ELF-1 (cell line): Measurements from ENCODE around the gene CTAG1A.
"Not testable (repeated sequence)": the region's sequence is repeated elsewhere in the genome, so short reads cannot be mapped to it uniquely, and the experiment has no call there.

Experiments used
- DNase-seq: peaks from one replicate; pipeline ENCODE4 v3.0.0-alpha.2; 2016; ENCODE audit warnings: low read depth, low spot score

Gene CTAG1A

DNA sequence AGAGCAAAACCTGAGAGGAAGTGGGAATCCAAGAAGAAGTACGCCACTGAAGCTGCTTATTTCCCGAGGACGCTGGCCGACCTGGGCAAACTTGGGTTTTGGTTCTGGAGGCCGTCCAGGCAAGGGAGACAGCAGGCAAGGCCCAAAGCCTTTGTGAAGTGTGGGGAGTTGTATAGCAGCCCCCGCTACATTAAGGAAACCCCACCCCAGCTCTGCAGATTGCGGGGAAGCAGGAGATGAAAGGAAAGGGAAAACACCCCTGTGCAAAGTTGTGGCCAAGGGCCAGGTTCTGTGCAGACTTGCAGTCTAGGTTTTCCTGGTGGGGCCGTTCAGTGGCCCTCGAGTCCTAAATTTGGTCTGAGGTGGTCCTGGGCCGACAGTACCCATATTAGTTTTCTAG lies 11.9 kb upstream of the CTAG1A start:
- not testable (repeated sequence) for DNase-seq

DNA sequence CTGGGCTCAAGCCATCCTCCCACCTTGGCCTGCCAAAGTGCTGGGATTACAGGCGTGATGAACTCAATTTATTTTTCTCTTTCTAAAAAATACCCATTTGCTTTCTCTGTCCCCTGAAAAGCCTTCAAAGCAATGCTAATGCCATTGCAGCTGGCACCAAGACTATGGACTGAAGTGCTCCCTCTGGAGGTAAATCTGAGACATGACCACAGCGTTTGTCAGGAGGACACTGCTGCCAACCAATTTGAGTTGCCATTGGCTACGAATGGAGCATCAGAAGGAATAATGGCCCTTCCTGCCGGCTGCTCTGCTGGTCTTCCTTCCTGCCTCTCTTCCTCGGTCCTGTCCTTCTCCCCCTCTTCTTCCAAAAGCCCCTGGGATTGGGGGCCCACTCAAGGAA lies 9.9 kb upstream of the CTAG1A start:
- not testable (repeated sequence) for DNase-seq

DNA sequence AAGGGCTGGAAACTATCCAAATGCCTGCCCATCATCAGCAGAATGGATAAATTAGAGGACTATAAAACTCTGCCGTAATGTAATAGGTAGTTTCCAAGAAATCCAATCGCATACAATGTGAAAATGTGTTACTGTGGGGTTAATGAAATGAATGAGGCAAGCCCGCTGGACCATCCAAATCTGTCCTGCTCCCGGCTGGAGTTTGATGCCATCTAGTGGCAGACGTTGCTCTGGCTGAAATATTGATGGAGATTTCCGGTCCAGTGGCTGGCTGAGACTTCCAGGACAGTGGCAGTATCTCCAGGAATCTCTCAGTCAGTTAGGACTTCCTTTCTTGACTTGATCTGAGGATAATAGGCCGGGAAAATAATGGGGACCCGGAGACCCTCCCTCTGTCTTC lies 1.9 kb upstream of the CTAG1A start:
- DNase-seq, result not testable (repeated sequence)

DNA sequence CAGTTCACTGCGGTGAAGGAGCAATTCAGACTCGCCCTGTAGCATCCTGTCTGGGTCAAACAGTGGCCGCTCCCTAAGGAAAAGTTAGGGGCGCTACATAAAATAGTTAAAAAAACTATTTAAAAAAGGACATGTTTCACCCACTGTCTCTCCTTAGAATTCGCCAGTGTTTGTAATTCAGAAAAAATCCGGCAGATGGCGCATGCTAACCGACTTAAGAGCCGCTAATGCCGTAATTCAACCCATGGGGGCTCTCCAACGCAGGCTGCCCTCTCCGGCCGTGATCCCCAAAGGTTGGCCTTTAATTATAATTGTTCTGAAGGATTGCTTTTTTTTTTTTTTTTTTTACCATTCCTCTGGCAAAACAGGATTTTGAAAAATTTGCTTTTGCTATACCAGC lies 5.5 kb downstream of the CTAG1A start:
- not testable (repeated sequence) for DNase-seq

DNA sequence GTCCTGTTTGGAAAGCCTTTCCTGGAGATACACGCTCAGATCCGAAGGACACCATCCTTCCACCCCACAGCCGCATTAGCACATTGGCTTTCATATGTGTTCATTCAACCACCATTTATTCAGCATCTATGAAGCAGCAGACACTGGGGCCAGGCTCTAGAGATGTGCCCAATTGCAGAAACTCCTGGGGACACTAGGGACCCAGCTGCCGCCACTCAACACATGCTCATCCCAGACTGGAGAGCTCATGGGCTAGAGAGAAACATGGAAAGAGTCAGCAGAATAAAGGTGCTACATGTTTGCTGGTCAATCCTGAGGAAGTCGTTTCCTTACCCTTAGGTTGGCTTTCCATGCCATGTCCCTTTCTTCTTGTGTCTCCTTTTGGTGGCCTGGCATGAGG lies 7.6 kb downstream of the CTAG1A start:
- DNase-seq, result no peak

DNA sequence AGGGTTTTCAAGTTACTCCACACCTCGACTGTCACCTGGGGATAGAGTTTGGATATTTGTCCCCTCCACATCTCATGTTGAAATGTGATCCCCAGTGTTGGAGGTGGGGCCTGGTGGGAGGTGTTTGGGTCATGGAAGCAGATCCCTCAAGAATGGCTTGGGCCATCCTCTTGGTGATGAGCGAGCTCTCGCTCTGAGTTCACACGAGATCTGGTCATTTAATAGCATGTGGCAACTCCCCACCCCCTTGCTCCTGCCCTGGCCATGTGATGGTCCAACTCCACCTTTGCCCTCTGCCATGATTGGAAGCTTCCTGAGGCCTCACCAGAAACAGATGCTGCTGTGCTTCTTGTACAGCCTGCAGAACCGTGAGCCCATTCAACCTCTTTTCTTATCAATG lies 8.3 kb downstream of the CTAG1A start:
- no peak for DNase-seq

DNA sequence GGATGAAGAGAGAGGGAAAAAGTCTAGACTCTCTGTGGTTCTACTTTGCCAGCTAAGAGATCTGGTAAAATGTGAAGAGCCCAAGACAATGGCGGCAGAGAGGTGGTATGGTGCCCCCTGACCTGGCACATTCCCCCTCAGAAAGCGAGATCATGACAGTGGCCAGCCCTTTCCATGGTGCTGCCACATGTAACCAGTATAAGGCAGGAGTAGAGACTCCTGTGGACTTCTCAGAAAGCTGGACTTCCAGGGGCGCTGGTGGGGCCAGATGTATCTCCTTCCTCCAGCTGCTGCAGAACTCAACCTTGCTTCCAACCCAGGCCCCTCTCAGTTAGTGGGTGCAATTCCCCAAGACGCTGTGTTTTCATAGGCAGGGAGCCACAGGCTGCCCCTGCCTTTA lies 9.6 kb downstream of the CTAG1A start:
- no peak for DNase-seq

DNA sequence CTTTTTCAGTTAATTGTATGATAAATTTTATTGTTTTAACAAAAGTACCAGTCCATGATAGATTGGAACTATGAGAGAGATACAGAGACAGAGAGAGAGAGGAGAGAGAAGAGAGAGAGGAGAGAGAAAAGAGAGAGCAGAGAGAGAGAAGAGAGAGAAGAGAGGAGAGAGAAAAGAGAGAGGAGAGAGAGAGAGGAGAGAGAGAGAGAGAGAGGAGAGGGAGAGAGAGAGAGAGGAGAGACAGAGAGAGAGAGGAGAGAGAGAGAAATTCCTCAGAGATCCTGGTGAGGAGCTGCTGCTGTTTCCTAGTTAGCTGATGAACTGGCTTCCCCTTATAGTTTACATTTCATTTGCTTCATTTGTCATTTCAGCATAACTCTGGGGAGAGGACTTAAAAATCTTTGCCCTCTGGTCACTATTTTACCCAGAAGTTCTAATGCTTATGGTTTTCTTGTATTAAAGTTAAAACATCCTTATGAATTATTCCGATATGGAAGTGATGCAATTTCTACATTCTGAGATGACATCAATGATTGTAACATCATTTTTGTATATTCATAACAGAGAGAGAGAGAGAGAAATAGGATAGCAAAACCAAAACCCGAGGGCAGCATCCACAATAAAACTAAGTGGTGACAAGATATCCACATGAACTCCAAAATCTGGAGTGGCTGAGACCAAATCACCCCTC lies 10.8 kb downstream of the CTAG1A start:
- no peak for DNase-seq

DNA sequence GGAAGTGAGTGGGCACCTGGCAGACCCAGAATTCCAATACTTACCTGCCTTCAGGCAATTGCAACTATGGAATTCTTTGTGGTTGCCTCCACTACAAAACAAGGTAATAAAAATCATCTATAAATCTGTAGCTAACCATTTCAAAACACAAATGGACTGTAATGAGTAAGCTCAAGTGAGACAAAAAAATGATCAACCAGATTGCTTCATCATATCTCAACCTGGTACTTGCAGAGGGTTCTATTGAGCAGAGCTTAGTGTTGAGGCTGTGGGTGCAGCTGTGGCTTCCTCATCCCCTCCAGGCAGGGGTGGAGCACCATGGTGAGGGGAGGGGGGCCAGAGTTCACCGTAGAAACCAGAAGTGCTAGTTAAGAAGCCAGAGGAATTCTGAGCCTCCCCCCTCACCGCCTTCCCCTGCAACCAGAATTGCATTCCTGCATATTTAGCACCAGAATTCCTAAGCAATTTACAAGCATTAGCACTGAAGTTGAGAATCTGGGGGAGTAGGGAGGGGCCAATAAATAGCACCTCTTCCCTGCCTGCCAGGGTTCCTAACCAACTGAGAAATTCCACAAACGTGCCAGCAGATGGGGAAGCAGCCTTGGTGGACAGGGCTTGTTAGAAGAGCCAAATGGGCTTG lies 11.5 kb downstream of the CTAG1A start:
- peak; percentile 99 for DNase-seq

DNA sequence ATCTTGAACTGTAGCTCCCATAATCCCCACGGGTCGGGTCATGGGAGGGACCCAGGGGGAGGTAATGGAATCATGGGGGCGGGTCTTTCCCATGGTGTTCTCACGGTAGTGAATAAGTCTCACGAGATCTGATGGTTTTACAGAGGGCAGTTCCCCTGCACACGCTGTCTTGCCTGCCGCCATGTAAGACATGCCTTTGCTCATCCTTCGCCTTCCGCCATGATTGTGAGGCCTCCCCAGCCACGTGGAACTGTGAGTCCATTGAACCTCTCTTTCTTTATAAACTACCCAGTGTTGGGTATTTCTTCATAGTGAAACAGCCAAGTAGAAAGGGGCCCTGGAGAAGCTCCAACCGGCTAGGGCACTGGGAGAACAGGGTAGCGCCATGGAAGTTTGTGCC lies 12.3 kb downstream of the CTAG1A start:
- DNase-seq, result no peak

DNA sequence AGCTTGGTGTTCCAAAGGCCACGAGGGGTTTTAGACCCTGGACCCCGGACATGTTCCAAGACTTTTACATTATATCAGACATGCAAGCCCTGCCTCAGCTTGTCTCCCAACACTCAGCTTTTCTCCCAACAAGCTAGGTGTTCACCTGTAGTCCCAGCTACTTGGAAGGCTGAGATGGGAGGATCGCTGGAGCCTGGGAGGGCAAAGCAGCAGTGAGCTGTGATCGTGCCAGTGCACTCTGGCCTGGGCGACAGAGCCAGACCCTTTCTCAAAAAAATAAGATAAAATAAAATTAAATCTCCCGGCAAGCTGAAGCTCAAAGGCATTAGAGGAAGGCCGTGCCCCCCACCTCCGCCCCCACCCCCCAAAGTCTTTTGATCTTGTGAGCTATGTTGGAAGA lies 13.7 kb downstream of the CTAG1A start:
- no peak for DNase-seq

DNA sequence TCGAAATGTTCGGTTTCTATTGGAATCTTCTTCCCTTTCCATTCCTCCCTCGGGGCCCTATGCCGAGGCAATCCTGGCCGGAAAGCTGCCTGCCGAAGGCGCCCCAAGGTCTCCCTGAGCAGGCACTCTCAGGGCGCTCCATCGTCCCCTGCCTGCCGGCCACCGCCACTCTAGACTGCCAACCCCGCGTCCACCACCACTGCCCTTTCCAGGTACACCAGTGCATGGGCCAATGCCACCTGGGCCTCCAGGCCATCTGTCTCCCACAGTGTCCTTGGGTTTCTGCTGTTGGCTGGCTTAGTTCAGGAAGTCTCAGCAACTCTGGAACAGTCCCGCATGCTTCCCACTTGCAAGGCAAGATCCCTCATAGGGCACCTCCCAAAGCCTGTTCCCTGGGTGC lies 14.6 kb downstream of the CTAG1A start:
- DNase-seq, result no peak

DNA sequence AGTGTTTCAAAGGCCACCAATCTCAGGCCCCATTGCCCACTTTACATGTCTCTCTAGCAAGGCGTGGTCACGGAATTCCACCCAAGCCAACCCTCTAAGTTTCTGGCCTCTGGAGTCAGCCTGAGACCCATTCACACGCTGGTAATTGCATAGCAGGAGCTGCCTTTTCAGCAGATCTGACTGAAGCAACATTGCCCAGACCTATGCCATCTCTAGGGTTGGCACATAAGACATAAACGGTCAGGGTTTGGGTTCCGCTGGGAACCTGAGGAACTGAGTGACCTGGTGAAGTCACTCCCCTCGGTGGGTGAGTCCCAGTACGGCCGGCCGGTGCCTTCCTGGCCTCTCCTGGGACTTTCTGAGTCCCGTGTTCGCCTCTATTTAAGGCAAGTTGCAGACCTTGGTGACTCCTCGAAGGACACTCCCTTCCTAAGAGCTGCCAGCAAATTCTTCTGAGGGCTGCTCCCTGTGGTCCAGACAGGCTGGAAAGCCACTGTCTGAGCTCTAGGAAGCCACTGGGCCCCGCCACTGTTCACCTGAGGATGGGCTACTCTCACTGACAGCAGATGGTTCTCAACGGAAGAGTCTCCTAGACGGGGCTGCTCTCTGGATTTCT lies 15.9 kb downstream of the CTAG1A start:
- DNase-seq, result peak; percentile 10

DNA sequence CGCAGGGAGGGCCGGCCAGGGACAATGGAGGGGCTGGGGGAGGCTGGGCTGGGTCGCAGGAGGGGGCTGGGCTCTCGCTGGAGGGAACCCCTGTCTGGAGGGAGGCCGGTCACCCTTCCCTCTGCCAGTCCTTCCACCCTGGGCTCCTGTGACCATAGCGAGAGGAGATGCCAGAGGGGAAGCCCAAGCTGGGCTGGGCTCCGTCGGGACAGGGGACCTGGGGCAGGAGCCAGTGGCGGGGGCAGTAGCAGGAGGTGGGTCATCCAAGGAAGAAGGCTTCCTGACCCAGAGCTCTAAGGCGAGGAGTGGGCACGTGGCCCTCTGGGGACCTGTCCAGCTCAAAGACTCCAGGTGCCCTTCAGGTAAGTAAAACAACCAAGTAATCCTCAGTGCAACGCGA lies 17.3 kb downstream of the CTAG1A start:
- DNase-seq, result no peak

DNA sequence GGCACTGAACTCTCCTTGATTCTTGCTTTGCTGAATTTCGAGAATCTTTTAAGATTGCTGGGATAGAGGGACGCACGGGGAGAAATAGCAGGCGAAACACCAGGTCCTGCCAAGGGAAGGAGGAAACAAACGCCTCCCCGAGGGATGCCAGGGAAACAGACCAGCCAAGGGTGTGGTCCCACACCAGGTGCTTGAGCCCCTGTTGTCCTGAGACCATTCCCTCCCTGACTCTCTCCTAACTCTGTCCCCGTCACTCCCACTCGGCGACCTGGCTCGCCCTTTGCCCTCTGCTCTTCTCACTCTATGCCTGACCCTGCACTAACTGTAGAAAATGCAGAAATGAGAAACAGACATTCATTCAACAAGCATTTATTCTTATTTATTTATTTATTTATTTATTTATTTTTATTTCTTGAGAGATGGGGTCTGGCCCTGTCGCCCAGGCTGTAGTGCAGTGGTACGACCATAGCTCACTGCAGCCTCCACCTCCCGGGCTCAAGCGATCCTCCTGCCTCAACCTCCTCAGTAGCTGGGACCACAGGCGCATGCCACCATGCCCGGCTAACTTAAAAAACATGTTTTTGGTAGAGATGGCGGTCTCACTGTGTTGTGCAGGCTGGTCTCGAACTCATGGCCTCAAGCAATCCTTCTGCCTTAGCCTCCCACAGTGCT lies 18.0 kb downstream of the CTAG1A start:
- no peak for DNase-seq

DNA sequence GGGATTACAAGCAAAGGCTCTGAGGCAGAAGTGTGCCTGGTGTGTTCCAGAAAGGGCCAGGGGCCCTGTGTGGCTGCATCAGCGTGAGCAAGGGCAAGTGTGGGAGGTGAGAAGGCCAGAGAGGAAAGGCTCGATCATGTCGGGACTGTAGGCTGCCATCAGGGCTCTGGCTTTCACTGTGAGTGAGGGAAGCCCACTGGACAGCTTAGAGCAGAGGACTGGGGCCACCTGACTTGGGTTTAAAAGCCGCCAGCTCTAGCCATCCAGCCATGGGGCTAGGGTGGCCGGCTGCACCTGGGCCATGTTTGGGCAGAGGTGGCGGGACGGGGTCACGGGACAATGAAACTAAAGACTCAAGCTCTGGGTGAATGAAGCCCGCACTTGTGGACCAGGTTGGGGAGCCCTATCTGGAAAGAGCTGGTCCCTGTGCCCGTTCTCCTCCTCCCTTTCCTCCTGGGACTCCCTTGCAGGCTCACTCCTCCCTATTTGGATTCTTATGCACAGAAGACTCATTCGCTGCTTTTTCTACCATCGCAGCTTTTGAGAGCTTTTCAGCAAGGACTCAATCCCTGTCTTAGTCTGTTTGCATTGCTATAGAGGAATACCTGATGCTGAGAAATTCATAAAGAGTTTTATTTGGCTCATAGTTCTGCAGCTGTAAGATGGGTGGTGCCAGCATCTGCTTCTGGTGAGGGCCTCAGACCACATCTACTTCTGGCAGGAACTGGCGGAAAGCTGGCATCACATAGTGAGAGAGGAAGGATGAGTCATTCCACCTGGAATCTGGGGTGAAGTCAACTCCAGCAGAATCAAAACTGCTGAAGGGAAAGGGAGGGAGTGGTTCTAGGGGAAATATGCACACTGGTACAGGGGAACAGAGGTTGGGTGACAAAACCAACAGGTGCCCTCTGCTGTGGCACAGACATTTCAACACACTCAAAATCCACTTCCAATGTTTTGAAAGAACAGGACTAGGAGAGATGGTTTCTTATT lies 18.8 kb downstream of the CTAG1A start:
- no peak for DNase-seq

DNA sequence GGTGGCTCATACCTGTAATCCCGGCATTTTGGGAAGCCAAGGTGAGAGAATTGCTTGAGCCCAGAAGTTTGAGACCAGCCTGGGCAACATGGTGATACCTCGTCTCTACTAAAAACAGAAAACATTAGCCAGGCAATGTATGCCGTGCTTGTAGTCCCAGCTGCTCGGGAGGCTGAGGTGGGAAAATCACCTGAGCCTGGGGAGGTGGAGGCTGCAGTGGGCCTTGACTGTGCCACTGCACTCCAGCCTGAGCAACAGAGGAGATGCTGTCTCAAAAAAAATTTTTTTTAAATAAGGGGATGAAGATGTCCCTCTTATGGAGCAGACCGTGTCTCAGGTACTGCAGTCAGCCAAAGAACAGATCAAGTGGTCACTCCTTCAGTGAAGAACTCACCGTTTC lies 20.6 kb downstream of the CTAG1A start:
- DNase-seq, result no peak

DNA sequence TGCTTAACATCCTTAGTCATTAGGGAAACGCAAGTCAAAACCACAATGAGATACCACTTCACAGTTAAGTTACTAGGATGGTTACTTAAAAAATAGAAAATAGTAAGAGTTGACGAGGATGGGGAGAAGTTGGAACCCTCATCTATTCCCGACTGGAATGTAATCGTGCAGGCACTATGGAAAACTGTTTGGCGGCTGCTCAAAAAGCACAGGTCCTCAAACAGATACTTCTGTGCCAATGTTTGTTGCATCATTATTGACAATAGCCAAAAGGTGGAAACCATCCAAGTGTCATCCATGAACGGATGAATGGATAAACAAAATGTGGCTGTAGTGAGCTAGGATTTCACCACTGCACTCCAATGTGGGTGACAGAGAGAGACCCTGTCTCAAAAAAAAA lies 22.4 kb downstream of the CTAG1A start:
- DNase-seq, result no peak

DNA sequence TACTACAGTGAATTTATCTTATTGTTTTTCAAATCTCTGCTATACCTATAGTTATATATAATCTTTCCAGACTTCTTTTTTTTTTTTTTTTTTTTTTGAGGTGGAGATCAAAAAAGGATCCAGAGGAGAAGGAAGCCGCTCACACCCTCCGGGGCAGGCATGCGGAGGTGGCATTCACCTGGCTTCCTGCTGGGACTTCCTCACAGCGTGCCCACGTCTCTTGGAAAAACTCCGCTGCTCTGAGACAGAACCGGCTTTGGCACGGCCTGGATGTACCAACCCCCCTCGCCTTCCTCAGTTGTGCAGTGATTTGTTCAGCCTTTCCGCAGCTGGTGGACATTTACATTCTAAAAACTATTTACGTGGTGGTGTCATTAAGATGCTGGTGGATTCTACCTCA lies 23.0 kb downstream of the CTAG1A start:
- not testable (repeated sequence) for DNase-seq

DNA sequence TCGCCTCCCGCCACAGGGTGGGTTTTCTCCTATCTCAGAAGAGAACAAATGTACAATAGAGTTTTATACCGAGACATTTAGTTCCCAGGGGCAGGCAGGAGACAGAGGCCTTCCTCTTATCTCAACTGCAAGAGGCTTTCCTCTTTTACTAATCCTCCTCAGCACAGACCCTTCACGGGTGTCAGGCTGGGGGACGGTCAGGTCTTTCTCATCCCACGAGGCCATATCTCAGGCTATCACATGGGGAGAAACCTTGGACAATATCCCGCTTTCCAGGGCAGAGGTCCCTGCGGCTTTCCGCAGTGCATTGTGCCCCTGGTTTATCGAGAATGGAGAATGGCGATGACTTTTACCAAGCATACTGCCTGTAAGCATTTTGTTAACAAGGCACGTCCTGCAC lies 23.9 kb downstream of the CTAG1A start:
- DNase-seq, result not testable (repeated sequence)

DNA sequence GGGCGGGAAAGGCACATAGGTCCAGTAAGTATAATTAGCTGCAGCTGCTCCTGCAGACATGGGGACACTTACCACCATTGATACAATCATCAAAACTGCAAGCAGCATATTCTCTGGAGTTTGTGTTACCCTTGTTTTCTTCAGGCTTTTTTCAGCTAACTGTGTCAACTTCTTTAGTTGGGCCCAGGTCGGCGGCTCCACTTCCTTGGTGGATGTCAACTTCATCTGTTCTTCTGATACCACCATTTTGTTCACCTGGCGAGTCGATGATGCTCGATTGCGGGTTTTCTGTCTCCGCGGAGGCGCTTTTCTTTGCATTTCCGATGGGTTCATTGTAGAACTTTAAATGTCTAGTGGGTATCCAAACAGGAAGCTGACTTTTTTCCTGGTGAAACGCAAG lies 26.2 kb downstream of the CTAG1A start:
- DNase-seq, result not testable (repeated sequence)
